H9 (cell line): Measurements from ENCODE around the gene CCNY. TPM values are rescaled to one million over a fixed set of nuclear protein-coding genes. Genes with fewer than 3 reads are reported as not detected.
A peak's percentile ranks its signal among the peaks of the same experiment; 100 is the strongest.

Experiments
- DNase-seq: peaks from one replicate; pipeline ENCODE4 v3.0.0-alpha.2; 2017
- H2AFZ ChIP-seq: one replicate; pipeline ENCODE4 v1.6.1; 2013; ENCODE audit warnings: mild to moderate bottlenecking, low read length, control low read depth, moderate library complexity
- H2AK5ac ChIP-seq: 2 replicates; pipeline ENCODE4 v1.6.1; 2013; ENCODE audit warnings: low read length, control low read depth, mixed read lengths; ENCODE audit not compliant: insufficient read length
- H2BK120ac ChIP-seq: one replicate; pipeline ENCODE4 v1.6.1; 2013; ENCODE audit warnings: low read depth, mild to moderate bottlenecking, low read length, control low read depth, inconsistent platforms; ENCODE audit not compliant: poor library complexity, severe bottlenecking
- H2BK12ac ChIP-seq: 2 replicates; pipeline ENCODE4 v1.6.1; 2013; ENCODE audit warnings: low read length, control low read depth, mixed read lengths, low read depth; ENCODE audit not compliant: insufficient read length
- H2BK15ac ChIP-seq: 2 replicates; pipeline ENCODE4 v1.6.1; 2013; ENCODE audit warnings: low read depth, low read length, control low read depth
- H2BK20ac ChIP-seq: one replicate; pipeline ENCODE4 v1.6.1; 2013; ENCODE audit warnings: low read depth, mild to moderate bottlenecking, low read length, control low read depth, inconsistent platforms; ENCODE audit not compliant: poor library complexity, severe bottlenecking
- H2BK5ac ChIP-seq: 2 replicates; pipeline ENCODE4 v1.6.1; 2013; ENCODE audit warnings: low read length, control low read depth, mixed read lengths; ENCODE audit not compliant: insufficient read length
- H3K14ac ChIP-seq: 2 replicates; pipeline ENCODE4 v1.6.1; 2013; ENCODE audit warnings: low read length, control low read depth; ENCODE audit not compliant: insufficient read depth
- H3K18ac ChIP-seq: 2 replicates; pipeline ENCODE4 v1.6.1; 2013; ENCODE audit warnings: low read depth, mild to moderate bottlenecking, mixed read lengths, low read length, control low read depth; ENCODE audit not compliant: insufficient read length
- H3K23ac ChIP-seq: 2 replicates; pipeline ENCODE4 v1.6.1; 2013; ENCODE audit warnings: low read length, control low read depth, mixed read lengths, low read depth; ENCODE audit not compliant: insufficient read length
- H3K23me2 ChIP-seq: 2 replicates; pipeline ENCODE4 v1.6.1; 2013; ENCODE audit warnings: low read depth, mild to moderate bottlenecking, mixed read lengths, low read length, control low read depth; ENCODE audit not compliant: insufficient read length, poor library complexity, severe bottlenecking
- H3K27ac ChIP-seq: 2 replicates; pipeline ENCODE4 v1.5.1; 2013; ENCODE audit warnings: low read length, control low read depth, mixed read lengths, low read depth; ENCODE audit not compliant: insufficient read length
- H3K27me3 ChIP-seq: 2 replicates; pipeline ENCODE4 v1.6.1; 2013; ENCODE audit warnings: low read length, control low read depth, inconsistent platforms; ENCODE audit not compliant: insufficient read depth
- H3K4ac ChIP-seq: 2 replicates; pipeline ENCODE4 v1.6.1; 2013; ENCODE audit warnings: low read depth, mild to moderate bottlenecking, control low read depth, inconsistent platforms, low read length, moderate library complexity
- H3K4me1 ChIP-seq: 2 replicates; pipeline ENCODE4 v1.6.1; 2013; ENCODE audit warnings: low read length, control low read depth, inconsistent platforms; ENCODE audit not compliant: insufficient read depth
- H3K4me2 ChIP-seq: 2 replicates; pipeline ENCODE4 v1.6.1; 2013; ENCODE audit warnings: low read length, control low read depth, mixed read lengths; ENCODE audit not compliant: insufficient read length, insufficient read depth
- H3K56ac ChIP-seq: 2 replicates; pipeline ENCODE4 v1.6.1; 2013; ENCODE audit warnings: low read depth, mild to moderate bottlenecking, mixed read lengths, low read length, control low read depth; ENCODE audit not compliant: insufficient read length
- H3K79me1 ChIP-seq: 2 replicates; pipeline ENCODE4 v1.6.1; 2013; ENCODE audit warnings: low read depth, mild to moderate bottlenecking, moderate library complexity, low read length, control low read depth, inconsistent platforms; ENCODE audit not compliant: insufficient read depth, poor library complexity, severe bottlenecking
- H3K79me2 ChIP-seq: 2 replicates; pipeline ENCODE4 v1.6.1; 2013; ENCODE audit warnings: low read length, control low read depth, inconsistent platforms; ENCODE audit not compliant: insufficient read depth
- H3K9ac ChIP-seq: 2 replicates; pipeline ENCODE4 v1.6.1; 2013; ENCODE audit warnings: low read length, control low read depth, mixed read lengths; ENCODE audit not compliant: insufficient read length; ENCODE audit errors: extremely low read depth
- H3K9me3 ChIP-seq: one replicate; pipeline ENCODE4 v1.6.1; 2013; ENCODE audit warnings: low read depth, low read length, inconsistent platforms; ENCODE audit not compliant: control insufficient read depth
- H3T11ph ChIP-seq: one replicate; pipeline ENCODE4 v1.6.1; 2013; ENCODE audit warnings: mild to moderate bottlenecking, low read length, control low read depth, inconsistent platforms
- H4K20me1 ChIP-seq: one replicate; pipeline ENCODE4 v1.6.1; 2013; ENCODE audit not compliant: control insufficient read depth, insufficient read length, insufficient read depth
- H4K5ac ChIP-seq: 2 replicates; pipeline ENCODE4 v1.6.1; 2013; ENCODE audit warnings: low read depth, mild to moderate bottlenecking, mixed read lengths, low read length, control low read depth; ENCODE audit not compliant: insufficient read length
- H4K8ac ChIP-seq: replicated peaks from 2 replicates; pipeline ENCODE4 v1.6.1; 2013; ENCODE audit warnings: low read length, control low read depth, mixed read lengths, low read depth; ENCODE audit not compliant: insufficient read length
- H4K91ac ChIP-seq: 2 replicates; pipeline ENCODE4 v1.6.1; 2013; ENCODE audit warnings: low read depth, mild to moderate bottlenecking, moderate library complexity, mixed read lengths, low read length, control low read depth; ENCODE audit not compliant: insufficient read length
- H3K27ac Mint-ChIP-seq, 3 experiments: 2 replicates in 2 of 3; 3 replicates in 1 of 3; pipeline ENCODE4 v1.8.0; 2020 to 2021; ENCODE audit warnings: mixed read lengths in 3 of 3, mild to moderate bottlenecking in 1 of 3, moderate library complexity in 1 of 3
- H3K27me3 Mint-ChIP-seq: 2 replicates; pipeline ENCODE4 v1.8.0; 2021; ENCODE audit warnings: low read depth, mild to moderate bottlenecking, moderate library complexity, mixed read lengths
- H3K36me3 Mint-ChIP-seq, 3 experiments: 2 replicates in 2 of 3; 3 replicates in 1 of 3; pipeline ENCODE4 v1.8.0; 2020 to 2021; ENCODE audit warnings: low read depth in 3 of 3, mixed read lengths in 3 of 3; ENCODE audit not compliant: insufficient read depth in 1 of 3
- H3K4me1 Mint-ChIP-seq, 2 experiments: 2 replicates each; pipeline ENCODE4 v1.8.0; 2020; ENCODE audit warnings: mixed read lengths in 2 of 2
- H3K4me3 Mint-ChIP-seq, 2 experiments: 2 replicates in 1 of 2; 3 replicates in 1 of 2; pipeline ENCODE4 v1.8.0; 2020 to 2021; ENCODE audit warnings: mild to moderate bottlenecking in 2 of 2, mixed read lengths in 2 of 2, moderate library complexity in 1 of 2
- H3K9me3 Mint-ChIP-seq, 2 experiments: 2 replicates in 1 of 2; 3 replicates in 1 of 2; pipeline ENCODE4 v1.8.0; 2020; ENCODE audit warnings: mild to moderate bottlenecking in 2 of 2, mixed read lengths in 2 of 2, moderate library complexity in 1 of 2
- WGBS: extraction: QIAGEN DNeasy Blood & Tissue Kit; methylation state at CpG from one replicate; pipeline ENCODE4 v1.1.7; 2013; ENCODE audit warnings: missing lambda C conversion rate, low lambda C conversion rate, mixed read lengths; ENCODE audit not compliant: insufficient read length; ENCODE audit errors: extremely low coverage; 5-methylcytosine and 5-hydroxymethylcytosine counted together
- total RNA-seq: library from RNA; stranded (reverse); gene quantifications from 2 replicates; pipeline ENCODE4 v1.2.1, GENCODE V29; 2021
- TF ChIP-seq, protein P1 (sequence below): fragments of 200-600 bp; sonication (generic); conservative IDR thresholded peaks from 3 replicates; pipeline ENCODE4 v1.8.0; 2021; ENCODE audit warnings: antibody characterized with exemption, mild to moderate bottlenecking

Gene CCNY
- total RNA-seq, 1 experiment from 2014 or later: 62.1 TPM

- no CpG with 5 or more reads among the region's 9 CpGs for WGBS
These were observed 238.6 kb downstream of the CCNY start for GRCh38 chr10:35574924-35575352.

More at GRCh38 chr10:35574924-35575352, 238.6 kb downstream of the CCNY start:
- no peak overlapping the region for H3K27ac ChIP-seq
- no peaks in the 10 kb centered on the region for H3K27me3 Mint-ChIP-seq
- TF ChIP-seq, protein P1, sequence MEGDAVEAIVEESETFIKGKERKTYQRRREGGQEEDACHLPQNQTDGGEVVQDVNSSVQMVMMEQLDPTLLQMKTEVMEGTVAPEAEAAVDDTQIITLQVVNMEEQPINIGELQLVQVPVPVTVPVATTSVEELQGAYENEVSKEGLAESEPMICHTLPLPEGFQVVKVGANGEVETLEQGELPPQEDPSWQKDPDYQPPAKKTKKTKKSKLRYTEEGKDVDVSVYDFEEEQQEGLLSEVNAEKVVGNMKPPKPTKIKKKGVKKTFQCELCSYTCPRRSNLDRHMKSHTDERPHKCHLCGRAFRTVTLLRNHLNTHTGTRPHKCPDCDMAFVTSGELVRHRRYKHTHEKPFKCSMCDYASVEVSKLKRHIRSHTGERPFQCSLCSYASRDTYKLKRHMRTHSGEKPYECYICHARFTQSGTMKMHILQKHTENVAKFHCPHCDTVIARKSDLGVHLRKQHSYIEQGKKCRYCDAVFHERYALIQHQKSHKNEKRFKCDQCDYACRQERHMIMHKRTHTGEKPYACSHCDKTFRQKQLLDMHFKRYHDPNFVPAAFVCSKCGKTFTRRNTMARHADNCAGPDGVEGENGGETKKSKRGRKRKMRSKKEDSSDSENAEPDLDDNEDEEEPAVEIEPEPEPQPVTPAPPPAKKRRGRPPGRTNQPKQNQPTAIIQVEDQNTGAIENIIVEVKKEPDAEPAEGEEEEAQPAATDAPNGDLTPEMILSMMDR: peak; percentile 60
- H3K4me1 ChIP-seq: no peaks in the 10 kb centered on the region
- no peak overlapping the region for H4K5ac ChIP-seq
- no peak overlapping the region for H3K23ac ChIP-seq
- H3K56ac ChIP-seq: no peak overlapping the region
- peak; percentile 53 for DNase-seq
- no peaks in the 10 kb centered on the region for H4K20me1 ChIP-seq
- no peak overlapping the region for H2BK5ac ChIP-seq
- H3K9ac ChIP-seq: no peak overlapping the region
- no peak overlapping the region for H4K8ac ChIP-seq
- H3K4me3 Mint-ChIP-seq: no peak overlapping the region
- H3K79me1 ChIP-seq: no peaks in the 10 kb centered on the region
- H3K79me2 ChIP-seq: no peaks in the 10 kb centered on the region
- no peak overlapping the region for H3K18ac ChIP-seq
- H3K4me1 Mint-ChIP-seq: peaks cover 11 to 13% of the 10 kb centered on the region in 2 experiments
- H2AFZ ChIP-seq: no peak overlapping the region
- no peak overlapping the region for H2BK120ac ChIP-seq
- H4K91ac ChIP-seq: no peak overlapping the region
- H2BK12ac ChIP-seq: no peak overlapping the region
- H3K9me3 ChIP-seq: no peaks in the 10 kb centered on the region
- H3K23me2 ChIP-seq: no peaks in the 10 kb centered on the region
- no peak overlapping the region for H3K14ac ChIP-seq
- peaks cover 4 to 10% (median 5%) of the 10 kb centered on the region in 3 experiments; a peak in 5 of 7 replicates for H3K36me3 Mint-ChIP-seq
- no peak overlapping the region for H2BK20ac ChIP-seq
- no peak overlapping the region for H3T11ph ChIP-seq
- H3K4ac ChIP-seq: no peak overlapping the region
- no peak overlapping the region for H3K4me2 ChIP-seq
- no peak overlapping the region for H2AK5ac ChIP-seq
- no peaks in the 10 kb centered on the region; a peak in 3 of 5 replicates for H3K9me3 Mint-ChIP-seq
- H3K27me3 ChIP-seq: no peaks in the 10 kb centered on the region
- no peak overlapping the region for H2BK15ac ChIP-seq
- H3K27ac Mint-ChIP-seq: no peak overlapping the region
